GDM1 (cell line): ENCODE data around the gene PDE4DIP.
A peak's percentile ranks its signal among the peaks of the same experiment; 100 is the strongest.
"Not testable (repeated sequence)": the region's sequence is repeated elsewhere in the genome, so short reads cannot be mapped to it uniquely, and the experiment has no call there.

Experiments
- DNase-seq: peaks from one replicate; lab custom pipeline; 2025; lab: John Stamatoyannopoulos, UW

Gene PDE4DIP

GRCh38 chr1:148921047-148921446 lies 76.8 kb downstream of the PDE4DIP start:
- not testable (repeated sequence) for DNase-seq

- DNase-seq: not testable (repeated sequence)
Observed at GRCh38 chr1:148923798-148924197, 79.6 kb downstream of the PDE4DIP start.

- not testable (repeated sequence) for DNase-seq
Observed at GRCh38 chr1:148927645-148928044, 83.4 kb downstream of the PDE4DIP start.

GRCh38 chr1:148929253-148929652 lies 85.0 kb downstream of the PDE4DIP start:
- not testable (repeated sequence) for DNase-seq

- DNase-seq: not testable (repeated sequence)
Observed at GRCh38 chr1:148935381-148936002, 91.3 kb downstream of the PDE4DIP start.

GRCh38 chr1:148942906-148943305 lies 98.7 kb downstream of the PDE4DIP start:
- not testable (repeated sequence) for DNase-seq

- DNase-seq: not testable (repeated sequence)
Observed at GRCh38 chr1:148945130-148945529, 100.9 kb downstream of the PDE4DIP start.

- DNase-seq: not testable (repeated sequence)
Observed at GRCh38 chr1:148948768-148949167, 104.5 kb downstream of the PDE4DIP start.

- DNase-seq: peak; percentile 57
Observed at GRCh38 chr1:148951336-148952227, 107.4 kb downstream of the PDE4DIP start.

- DNase-seq: not testable (repeated sequence)
Observed at GRCh38 chr1:148952253-148952937, 108.2 kb downstream of the PDE4DIP start.

- not testable (repeated sequence) for DNase-seq
Observed at GRCh38 chr1:148952938-148953616, 108.8 kb downstream of the PDE4DIP start.

- DNase-seq: not testable (repeated sequence)
Observed at GRCh38 chr1:148953730-148954129, 109.5 kb downstream of the PDE4DIP start.

GRCh38 chr1:148958343-148958742 lies 114.1 kb downstream of the PDE4DIP start:
- DNase-seq: not testable (repeated sequence)

- DNase-seq: not testable (repeated sequence)
Observed at GRCh38 chr1:148960212-148961000, 116.2 kb downstream of the PDE4DIP start.

- DNase-seq: not testable (repeated sequence)
Observed at GRCh38 chr1:148962127-148962857, 118.1 kb downstream of the PDE4DIP start.

GRCh38 chr1:148966084-148966483 lies 121.9 kb downstream of the PDE4DIP start:
- not testable (repeated sequence) for DNase-seq

GRCh38 chr1:148967580-148967979 lies 123.4 kb downstream of the PDE4DIP start:
- DNase-seq: not testable (repeated sequence)

- DNase-seq: not testable (repeated sequence)
Observed at GRCh38 chr1:148968682-148969081, 124.5 kb downstream of the PDE4DIP start.

- DNase-seq: not testable (repeated sequence)
Observed at GRCh38 chr1:148969126-148969525, 124.9 kb downstream of the PDE4DIP start.

- not testable (repeated sequence) for DNase-seq
Observed at GRCh38 chr1:148975453-148975852, 131.2 kb downstream of the PDE4DIP start.
